HL-60 (cell line): ENCODE data around the gene NR0B2.

ENCODE experiments used
- DNase-seq, 2 experiments: peaks; one replicate each; pipeline ENCODE4 v3.0.0-alpha.2; 2010 to 2020; ENCODE audit warnings: low read depth in 1 of 2, low spot score in 1 of 2
- H3K27ac ChIP-seq: fragments of 250-450 bp; sonication (Bioruptor Pico); replicated peaks from 2 replicates; pipeline ENCODE4 v1.5.1; 2020; ENCODE audit warnings: mild to moderate bottlenecking, moderate library complexity
- H3K27me3 ChIP-seq: fragments of 250-450 bp; sonication (Bioruptor Pico); 2 replicates; pipeline ENCODE4 v1.5.1; 2021; ENCODE audit warnings: mild to moderate bottlenecking, moderate library complexity; ENCODE audit not compliant: insufficient read depth, poor library complexity, severe bottlenecking
- H3K4me3 ChIP-seq: replicated peaks from 2 replicates; pipeline ENCODE4 v1.5.1; 2011; ENCODE audit warnings: mild to moderate bottlenecking, control low read depth, low read length; ENCODE audit not compliant: insufficient read depth
- GABPA ChIP-seq: IDR thresholded peaks from 2 replicates; pipeline ENCODE4 v1.6.1; 2012; ENCODE audit warnings: low read depth
- POLR2AphosphoS5 ChIP-seq: IDR thresholded peaks from 2 replicates; pipeline ENCODE4 v1.6.1; 2012; ENCODE audit warnings: low read depth
- SPI1 ChIP-seq: IDR thresholded peaks from 2 replicates; pipeline ENCODE4 v1.6.1; 2012; ENCODE audit warnings: low read depth, mild to moderate bottlenecking, borderline replicate concordance
- TF ChIP-seq, protein P1 (sequence below): IDR thresholded peaks from one replicate; pipeline ENCODE4 v1.5.1; 2011; ENCODE audit warnings: low read length, control low read depth, inconsistent platforms; ENCODE audit not compliant: insufficient read depth
- TF ChIP-seq, protein P2 (sequence below): IDR thresholded peaks from 2 replicates; pipeline ENCODE4 v1.6.1; 2012; ENCODE audit warnings: low read depth; ENCODE audit not compliant: insufficient replicate concordance

NR0B2 gene

DNA sequence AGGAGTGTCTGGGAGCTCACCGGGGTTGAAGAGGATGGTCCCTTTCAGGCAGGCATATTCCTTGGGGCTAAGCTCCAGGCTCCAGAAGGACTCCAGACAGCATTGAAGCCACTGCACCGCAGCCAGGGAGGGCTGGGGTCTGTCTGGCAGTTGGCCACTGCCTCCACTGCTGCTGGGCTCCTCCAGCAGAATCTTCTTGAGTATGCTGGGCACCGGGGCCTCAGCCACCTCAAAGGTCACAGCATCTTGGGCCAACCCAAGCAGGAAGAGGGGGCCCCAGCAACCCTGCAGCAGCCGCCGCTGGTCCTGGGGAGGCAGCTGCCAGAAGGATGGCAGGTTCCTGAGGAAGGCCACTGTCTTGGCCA lies 404 bp downstream of the NR0B2 start:
- no peak for DNase-seq
- Histone ChIP-seq H3K27ac (no peak overlapping the region), H3K4me3 (no peak overlapping the region), H3K27me3 (no peaks in the 10 kb centered on the region)
- TF ChIP-seq, protein P1, sequence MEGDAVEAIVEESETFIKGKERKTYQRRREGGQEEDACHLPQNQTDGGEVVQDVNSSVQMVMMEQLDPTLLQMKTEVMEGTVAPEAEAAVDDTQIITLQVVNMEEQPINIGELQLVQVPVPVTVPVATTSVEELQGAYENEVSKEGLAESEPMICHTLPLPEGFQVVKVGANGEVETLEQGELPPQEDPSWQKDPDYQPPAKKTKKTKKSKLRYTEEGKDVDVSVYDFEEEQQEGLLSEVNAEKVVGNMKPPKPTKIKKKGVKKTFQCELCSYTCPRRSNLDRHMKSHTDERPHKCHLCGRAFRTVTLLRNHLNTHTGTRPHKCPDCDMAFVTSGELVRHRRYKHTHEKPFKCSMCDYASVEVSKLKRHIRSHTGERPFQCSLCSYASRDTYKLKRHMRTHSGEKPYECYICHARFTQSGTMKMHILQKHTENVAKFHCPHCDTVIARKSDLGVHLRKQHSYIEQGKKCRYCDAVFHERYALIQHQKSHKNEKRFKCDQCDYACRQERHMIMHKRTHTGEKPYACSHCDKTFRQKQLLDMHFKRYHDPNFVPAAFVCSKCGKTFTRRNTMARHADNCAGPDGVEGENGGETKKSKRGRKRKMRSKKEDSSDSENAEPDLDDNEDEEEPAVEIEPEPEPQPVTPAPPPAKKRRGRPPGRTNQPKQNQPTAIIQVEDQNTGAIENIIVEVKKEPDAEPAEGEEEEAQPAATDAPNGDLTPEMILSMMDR, result no peak
- TF ChIP-seq POLR2AphosphoS5 (no peak), GABPA (no peak), SPI1 (no peak)
- TF ChIP-seq, protein P2, sequence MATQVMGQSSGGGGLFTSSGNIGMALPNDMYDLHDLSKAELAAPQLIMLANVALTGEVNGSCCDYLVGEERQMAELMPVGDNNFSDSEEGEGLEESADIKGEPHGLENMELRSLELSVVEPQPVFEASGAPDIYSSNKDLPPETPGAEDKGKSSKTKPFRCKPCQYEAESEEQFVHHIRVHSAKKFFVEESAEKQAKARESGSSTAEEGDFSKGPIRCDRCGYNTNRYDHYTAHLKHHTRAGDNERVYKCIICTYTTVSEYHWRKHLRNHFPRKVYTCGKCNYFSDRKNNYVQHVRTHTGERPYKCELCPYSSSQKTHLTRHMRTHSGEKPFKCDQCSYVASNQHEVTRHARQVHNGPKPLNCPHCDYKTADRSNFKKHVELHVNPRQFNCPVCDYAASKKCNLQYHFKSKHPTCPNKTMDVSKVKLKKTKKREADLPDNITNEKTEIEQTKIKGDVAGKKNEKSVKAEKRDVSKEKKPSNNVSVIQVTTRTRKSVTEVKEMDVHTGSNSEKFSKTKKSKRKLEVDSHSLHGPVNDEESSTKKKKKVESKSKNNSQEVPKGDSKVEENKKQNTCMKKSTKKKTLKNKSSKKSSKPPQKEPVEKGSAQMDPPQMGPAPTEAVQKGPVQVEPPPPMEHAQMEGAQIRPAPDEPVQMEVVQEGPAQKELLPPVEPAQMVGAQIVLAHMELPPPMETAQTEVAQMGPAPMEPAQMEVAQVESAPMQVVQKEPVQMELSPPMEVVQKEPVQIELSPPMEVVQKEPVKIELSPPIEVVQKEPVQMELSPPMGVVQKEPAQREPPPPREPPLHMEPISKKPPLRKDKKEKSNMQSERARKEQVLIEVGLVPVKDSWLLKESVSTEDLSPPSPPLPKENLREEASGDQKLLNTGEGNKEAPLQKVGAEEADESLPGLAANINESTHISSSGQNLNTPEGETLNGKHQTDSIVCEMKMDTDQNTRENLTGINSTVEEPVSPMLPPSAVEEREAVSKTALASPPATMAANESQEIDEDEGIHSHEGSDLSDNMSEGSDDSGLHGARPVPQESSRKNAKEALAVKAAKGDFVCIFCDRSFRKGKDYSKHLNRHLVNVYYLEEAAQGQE, result no peak

DNA sequence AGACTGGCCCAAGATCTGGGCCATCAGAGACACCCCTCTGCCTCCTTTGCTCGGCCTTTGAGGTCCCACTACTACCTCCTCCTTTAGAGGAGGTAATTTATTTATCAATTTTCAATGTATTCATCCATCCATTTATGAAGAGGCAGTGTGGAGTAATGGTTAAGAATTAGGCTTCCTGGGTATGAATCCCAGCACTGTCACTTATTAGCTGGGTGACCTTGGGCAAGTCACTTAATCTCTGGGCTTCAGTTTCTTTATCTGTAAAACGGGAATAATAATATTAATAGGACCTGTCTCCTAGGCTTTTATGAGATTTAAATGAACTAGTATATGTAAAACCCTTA lies 1.7 kb downstream of the NR0B2 start:
- H3K27ac ChIP-seq, result no peak overlapping the region
- H3K27me3 ChIP-seq, result no peaks in the 10 kb centered on the region
- no peak overlapping the region for H3K4me3 ChIP-seq
- no peak for DNase-seq
- TF ChIP-seq SPI1, result no peak
- TF ChIP-seq POLR2AphosphoS5, result no peak
- TF ChIP-seq GABPA, result no peak
- TF ChIP-seq, protein P2, result no peak
- TF ChIP-seq, protein P1, result no peak

DNA sequence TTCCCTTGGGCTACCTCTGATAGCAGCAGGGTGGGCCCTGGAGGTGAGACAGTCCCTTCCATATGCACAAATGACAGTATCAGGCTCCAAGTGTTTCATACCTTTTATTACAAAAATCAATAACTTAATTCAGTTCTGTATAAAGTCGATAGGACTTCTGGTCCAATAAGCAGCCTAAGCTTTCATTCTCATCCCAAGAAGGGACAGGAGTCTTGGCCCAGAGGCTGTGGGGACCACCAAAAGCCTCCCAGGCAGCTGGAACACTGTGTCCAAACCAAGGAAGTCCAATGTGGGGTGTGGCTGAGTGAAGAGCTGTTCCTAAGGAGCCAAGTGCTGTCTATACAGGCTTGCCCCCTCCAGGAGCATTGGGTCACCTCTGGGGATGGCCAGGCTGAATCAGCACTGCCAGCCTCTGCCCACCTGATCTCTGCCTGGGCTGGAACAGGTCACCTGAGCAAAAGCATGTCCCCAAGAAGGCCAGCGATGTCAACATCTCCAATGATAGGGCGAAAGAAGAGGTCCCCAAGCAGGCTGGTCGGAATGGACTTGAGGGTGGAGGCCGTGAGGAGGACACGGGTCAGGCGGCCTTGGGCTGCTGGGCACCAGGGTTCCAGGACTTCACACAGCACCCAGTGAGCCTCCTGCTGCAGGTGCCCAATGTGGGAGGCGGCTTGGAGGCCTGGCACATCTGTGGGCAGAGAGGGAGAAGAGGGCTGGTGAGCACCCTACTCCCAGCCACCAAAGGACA lies 2.2 kb downstream of the NR0B2 start:
- Histone ChIP-seq H3K27ac (no peak overlapping the region), H3K4me3 (no peak overlapping the region), H3K27me3 (no peaks in the 10 kb centered on the region)
- DNase-seq, result no peak
- no peak for TF ChIP-seq GABPA
- TF ChIP-seq, protein P1, result no peak
- no peak for TF ChIP-seq SPI1
- no peak for TF ChIP-seq POLR2AphosphoS5
- TF ChIP-seq, protein P2, result no peak
